ENCODE results near the gene VSX2. TPM values are rescaled to one million over a fixed set of nuclear protein-coding genes. Genes with fewer than 3 reads are reported as not detected.

Gene VSX2
- total RNA-seq, 2 donors from 2014 or later = not detected

DNA sequence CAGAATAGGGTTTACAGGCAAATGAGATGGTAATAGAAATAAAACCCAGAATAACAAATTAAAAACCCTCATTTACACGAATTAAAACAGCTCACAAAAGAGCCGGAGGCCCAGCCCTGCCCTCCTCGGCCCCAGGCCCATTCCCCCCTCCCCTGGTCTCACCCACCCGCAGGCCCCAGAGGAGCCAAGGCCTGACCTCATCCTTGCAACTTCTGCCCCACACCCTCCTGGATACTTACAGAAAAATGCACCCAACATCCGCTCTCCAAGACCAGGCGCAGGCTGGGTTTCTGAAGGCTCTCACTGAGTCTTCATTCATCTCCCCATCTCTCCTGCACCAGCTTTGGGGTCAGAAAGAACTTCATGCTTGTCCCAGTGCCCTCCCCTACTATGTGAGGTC is 16.2 kb upstream of the VSX2 start:
- no peaks in the 10 kb centered on the region for H3K9me3 ChIP-seq
- H3K27ac ChIP-seq = no peak overlapping the region
- TF ChIP-seq, protein P1, sequence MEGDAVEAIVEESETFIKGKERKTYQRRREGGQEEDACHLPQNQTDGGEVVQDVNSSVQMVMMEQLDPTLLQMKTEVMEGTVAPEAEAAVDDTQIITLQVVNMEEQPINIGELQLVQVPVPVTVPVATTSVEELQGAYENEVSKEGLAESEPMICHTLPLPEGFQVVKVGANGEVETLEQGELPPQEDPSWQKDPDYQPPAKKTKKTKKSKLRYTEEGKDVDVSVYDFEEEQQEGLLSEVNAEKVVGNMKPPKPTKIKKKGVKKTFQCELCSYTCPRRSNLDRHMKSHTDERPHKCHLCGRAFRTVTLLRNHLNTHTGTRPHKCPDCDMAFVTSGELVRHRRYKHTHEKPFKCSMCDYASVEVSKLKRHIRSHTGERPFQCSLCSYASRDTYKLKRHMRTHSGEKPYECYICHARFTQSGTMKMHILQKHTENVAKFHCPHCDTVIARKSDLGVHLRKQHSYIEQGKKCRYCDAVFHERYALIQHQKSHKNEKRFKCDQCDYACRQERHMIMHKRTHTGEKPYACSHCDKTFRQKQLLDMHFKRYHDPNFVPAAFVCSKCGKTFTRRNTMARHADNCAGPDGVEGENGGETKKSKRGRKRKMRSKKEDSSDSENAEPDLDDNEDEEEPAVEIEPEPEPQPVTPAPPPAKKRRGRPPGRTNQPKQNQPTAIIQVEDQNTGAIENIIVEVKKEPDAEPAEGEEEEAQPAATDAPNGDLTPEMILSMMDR (IDR thresholded peaks at IDR 0.05) = no peak
- DNase-seq (ENCODE audit: low spot score) (no peak), ATAC-seq (ENCODE audit: insufficient number of reproducible peaks, low FRiP score, low read depth) (no peak)
- H3K4me1 ChIP-seq (ENCODE audit: control insufficient read depth in 1 of 2, low read depth in 2 of 2) = peaks cover 1 to 6% of the 10 kb centered on the region in 2 donors
- no peaks in the 10 kb centered on the region for H3K27me3 ChIP-seq (replicated peaks; ENCODE audit: insufficient read depth)
- H3K4me3 ChIP-seq = no peak overlapping the region
- H3K36me3 ChIP-seq = no peaks in the 10 kb centered on the region

DNA sequence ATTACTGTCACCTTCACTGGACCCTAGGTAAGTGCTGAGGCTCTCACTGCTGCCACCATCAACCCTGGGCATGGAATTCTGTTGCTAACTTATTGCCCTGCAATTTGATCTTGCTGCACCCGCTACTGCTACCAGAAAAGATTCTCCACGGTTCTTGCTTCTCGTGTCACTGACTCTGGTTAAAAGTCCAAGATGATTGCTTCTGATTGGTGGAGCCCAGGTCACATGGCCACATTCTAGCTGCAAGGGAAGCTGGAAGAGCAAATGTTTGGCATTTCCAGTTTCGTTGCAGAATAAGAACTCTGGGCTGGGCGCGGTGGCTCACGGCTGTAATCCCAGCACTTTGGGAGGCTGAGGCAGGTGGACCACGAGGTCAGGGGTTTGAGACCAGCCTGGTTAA is 7.5 kb upstream of the VSX2 start:
- no peaks in the 10 kb centered on the region for H3K4me1 ChIP-seq (ENCODE audit: control insufficient read depth in 1 of 2, low read depth in 2 of 2)
- ATAC-seq (ENCODE audit: insufficient number of reproducible peaks, low FRiP score, low read depth) = no peak
- H3K27me3 ChIP-seq (replicated peaks; ENCODE audit: insufficient read depth) = no peaks in the 10 kb centered on the region
- peaks cover 6% of the 10 kb centered on the region for H3K9me3 ChIP-seq
- no peak for DNase-seq (ENCODE audit: low spot score)
- H3K27ac ChIP-seq = no peak overlapping the region
- no peaks in the 10 kb centered on the region for H3K36me3 ChIP-seq
- TF ChIP-seq, protein P1 (IDR thresholded peaks at IDR 0.05) = no peak
- H3K4me3 ChIP-seq = no peak overlapping the region

DNA sequence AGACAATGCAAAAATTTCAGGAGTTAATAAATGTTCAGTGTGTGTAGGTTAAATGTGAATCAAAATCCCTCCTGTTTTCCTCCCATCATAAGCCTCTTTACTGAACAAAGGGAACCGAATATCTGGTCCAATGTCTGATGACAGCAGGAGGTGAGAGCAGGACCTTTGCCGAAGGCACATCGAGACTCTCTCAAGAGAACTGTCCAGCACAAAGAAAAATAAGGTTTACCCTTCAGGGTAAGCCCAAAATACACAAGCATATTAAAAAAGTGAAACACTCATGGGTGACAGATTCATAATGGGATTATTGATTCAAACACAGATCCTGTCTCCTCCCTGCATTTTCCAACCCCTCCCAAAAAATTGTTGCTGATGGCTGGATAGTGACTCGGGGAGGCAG is 4.2 kb upstream of the VSX2 start:
- TF ChIP-seq, protein P1 (IDR thresholded peaks at IDR 0.05) = no peak
- peaks cover 11% of the 10 kb centered on the region for H3K27me3 ChIP-seq (replicated peaks; ENCODE audit: insufficient read depth)
- H3K9me3 ChIP-seq = peaks cover 6% of the 10 kb centered on the region
- H3K4me3 ChIP-seq = no peak overlapping the region
- DNase-seq (ENCODE audit: low spot score) (no peak), ATAC-seq (ENCODE audit: insufficient number of reproducible peaks, low FRiP score, low read depth) (no peak)
- peaks cover 2 to 9% of the 10 kb centered on the region in 2 donors for H3K4me1 ChIP-seq (ENCODE audit: control insufficient read depth in 1 of 2, low read depth in 2 of 2)
- no peaks in the 10 kb centered on the region for H3K36me3 ChIP-seq
- H3K27ac ChIP-seq = no peak overlapping the region

DNA sequence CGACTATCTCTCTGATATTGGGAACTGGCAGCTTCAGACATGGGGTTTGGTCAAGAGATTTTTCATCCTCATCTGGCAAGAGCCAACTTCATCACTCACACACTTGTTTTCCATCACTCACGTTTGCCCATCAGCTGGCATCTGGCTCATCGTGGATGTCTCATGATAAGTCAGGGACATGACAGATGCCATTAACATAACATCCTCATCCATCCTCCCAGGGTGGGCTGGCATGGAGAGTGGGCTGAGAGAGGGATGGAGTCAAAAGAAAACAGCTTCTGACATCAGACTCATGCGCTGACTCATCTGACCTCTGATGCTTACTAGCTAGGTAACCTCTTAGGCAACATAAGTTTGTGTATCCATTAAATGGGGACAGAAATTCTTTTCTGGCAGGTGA is 1.8 kb upstream of the VSX2 start:
- Histone ChIP-seq H3K36me3 (no peaks in the 10 kb centered on the region), H3K27ac (no peak overlapping the region), H3K4me1 (ENCODE audit: control insufficient read depth in 1 of 2, low read depth in 2 of 2) (peaks cover 12 to 27% of the 10 kb centered on the region in 2 donors), H3K4me3 (no peak overlapping the region), H3K9me3 (no peaks in the 10 kb centered on the region), H3K27me3 (replicated peaks; ENCODE audit: insufficient read depth) (peaks cover 31% of the 10 kb centered on the region)
- TF ChIP-seq, protein P1 (IDR thresholded peaks at IDR 0.05) = no peak
- no peak for ATAC-seq (ENCODE audit: insufficient number of reproducible peaks, low FRiP score, low read depth)
- DNase-seq (ENCODE audit: low spot score) = no peak

DNA sequence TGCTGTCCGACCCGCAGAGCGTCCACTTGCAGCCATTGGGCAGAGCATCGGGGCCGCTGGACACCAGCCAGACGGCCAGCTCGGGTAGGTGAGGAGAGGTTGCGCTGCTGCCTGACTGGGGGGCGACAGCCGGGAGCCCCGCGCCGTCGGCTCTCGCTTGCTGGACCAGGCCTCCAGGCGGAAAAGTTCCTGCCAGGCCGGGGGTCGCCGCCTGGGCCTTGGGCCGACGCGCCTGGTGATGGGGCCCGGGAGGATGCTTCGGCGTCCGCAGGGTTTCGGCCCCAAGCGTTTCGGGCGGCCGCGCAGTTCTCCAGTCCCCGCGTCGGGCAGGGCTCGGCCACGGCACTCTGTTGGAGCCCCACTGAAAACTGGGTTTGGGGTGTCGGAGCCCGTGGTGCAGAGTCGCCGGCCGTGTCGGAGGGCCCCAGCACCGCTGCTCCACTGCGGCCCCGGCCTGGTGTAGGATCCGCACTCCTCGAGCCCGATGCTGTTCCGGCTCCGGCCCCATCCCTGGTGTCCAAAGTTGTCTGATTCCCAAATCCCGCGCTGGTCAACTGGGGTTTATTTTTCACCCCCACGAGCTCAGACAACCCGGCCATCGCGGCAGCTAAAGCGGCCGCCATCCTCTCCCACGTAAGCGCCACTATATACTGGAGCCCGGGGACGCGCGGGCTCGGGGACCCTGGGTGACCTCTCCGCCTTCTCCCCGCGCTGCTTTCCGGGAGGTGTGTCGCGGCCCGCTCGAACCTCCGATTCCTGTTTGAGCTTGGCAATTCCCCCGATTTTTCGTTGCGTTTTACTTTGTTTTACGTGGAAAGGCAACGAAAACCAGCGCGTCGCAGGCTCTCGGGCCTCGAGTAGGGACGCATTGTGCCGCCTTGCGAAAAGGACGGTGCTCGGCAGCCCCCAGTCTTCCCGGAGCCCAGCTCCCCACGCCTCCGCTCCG is 872 bp downstream of the VSX2 start:
- H3K9me3 ChIP-seq = no peaks in the 10 kb centered on the region
- peak overlapping the region; percentile 69 for H3K4me3 ChIP-seq
- peak overlapping the region in 1 of 2 donors; percentile 44 for H3K27ac ChIP-seq
- no peak for DNase-seq (ENCODE audit: low spot score)
- ATAC-seq (ENCODE audit: insufficient number of reproducible peaks, low FRiP score, low read depth) = no peak
- H3K4me1 ChIP-seq (ENCODE audit: control insufficient read depth in 1 of 2, low read depth in 2 of 2) = peaks cover 12 to 27% of the 10 kb centered on the region in 2 donors
- H3K36me3 ChIP-seq = no peaks in the 10 kb centered on the region
- H3K27me3 ChIP-seq (replicated peaks; ENCODE audit: insufficient read depth) = peaks cover 36% of the 10 kb centered on the region
- TF ChIP-seq, protein P1 (IDR thresholded peaks at IDR 0.05) = no peak

Data from thoracic aorta (tissue), 2 donors.